Measurements from ENCODE around the gene TIAM1.

Gene TIAM1

DNA sequence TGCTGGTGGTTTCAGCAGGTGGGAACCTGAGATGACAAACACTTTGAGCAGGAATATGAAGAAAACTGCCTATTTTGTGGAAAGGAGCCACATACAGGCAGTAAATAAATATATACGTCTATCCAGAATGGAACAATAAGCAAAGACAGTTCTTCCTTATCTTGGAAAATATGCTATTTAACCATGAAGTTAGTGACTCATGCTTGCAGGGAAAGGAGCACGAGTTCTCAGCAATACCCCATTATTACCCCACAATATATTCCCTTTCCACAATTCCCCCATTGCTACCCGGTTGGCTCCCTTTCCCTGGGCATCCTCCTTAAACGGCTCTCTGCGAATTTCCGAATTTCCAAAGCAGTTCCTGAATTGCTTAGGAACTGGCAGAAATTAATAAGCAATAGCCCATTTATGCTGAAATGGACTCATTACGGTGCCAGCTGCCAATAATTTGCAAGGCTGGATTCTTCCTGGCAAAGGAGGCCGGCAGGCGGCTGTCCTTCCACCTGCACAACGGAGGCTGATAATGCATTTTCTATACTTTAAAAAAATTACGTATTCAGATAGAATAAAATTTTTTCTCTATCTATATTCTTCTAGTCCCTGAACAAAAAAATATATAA is 65.4 kb downstream of the TIAM1 start:
- H3K36me3 ChIP-seq (ENCODE audit: insufficient read depth, low read length): no peaks in the 10 kb centered on the region
- H3K4me1 ChIP-seq (ENCODE audit: insufficient read depth, low read length): peaks cover 13% of the 10 kb centered on the region
- H3K9ac ChIP-seq (ENCODE audit: low read depth, low read length): no peak overlapping the region
- H3K9me3 ChIP-seq (ENCODE audit: control insufficient read depth, insufficient read depth, low read length): no peaks in the 10 kb centered on the region

GRCh38 chr21:31276663-31277062 is 67.4 kb downstream of the TIAM1 start:
- peaks cover 13% of the 10 kb centered on the region for H3K4me1 ChIP-seq (ENCODE audit: insufficient read depth, low read length)
- no peaks in the 10 kb centered on the region for H3K36me3 ChIP-seq (ENCODE audit: insufficient read depth, low read length)
- H3K9ac ChIP-seq (ENCODE audit: low read depth, low read length): no peak overlapping the region
- no peaks in the 10 kb centered on the region for H3K9me3 ChIP-seq (ENCODE audit: control insufficient read depth, insufficient read depth, low read length)

DNA sequence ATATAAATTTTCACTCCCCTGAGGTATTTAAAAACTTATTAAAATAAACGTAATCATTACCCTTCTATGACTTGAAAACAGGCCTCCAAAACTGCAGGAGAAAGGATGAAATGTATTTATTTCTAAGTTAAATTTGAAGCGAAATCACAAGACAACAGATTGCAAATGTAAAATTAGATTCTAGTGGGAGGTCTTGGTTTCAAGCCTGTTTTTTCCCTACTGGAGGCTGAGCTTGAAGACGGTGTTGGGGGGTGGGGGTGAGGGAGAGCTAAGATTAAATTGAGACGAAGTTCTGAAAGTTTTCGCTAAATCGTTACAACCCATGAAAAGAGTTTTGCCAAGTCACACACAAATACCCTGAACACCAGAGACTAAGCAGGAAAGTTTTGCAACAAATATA is 68.2 kb downstream of the TIAM1 start:
- H3K9ac ChIP-seq (ENCODE audit: low read depth, low read length): no peak overlapping the region
- no peaks in the 10 kb centered on the region for H3K36me3 ChIP-seq (ENCODE audit: insufficient read depth, low read length)
- H3K9me3 ChIP-seq (ENCODE audit: control insufficient read depth, insufficient read depth, low read length): no peaks in the 10 kb centered on the region
- H3K4me1 ChIP-seq (ENCODE audit: insufficient read depth, low read length): peaks cover 13% of the 10 kb centered on the region

DNA sequence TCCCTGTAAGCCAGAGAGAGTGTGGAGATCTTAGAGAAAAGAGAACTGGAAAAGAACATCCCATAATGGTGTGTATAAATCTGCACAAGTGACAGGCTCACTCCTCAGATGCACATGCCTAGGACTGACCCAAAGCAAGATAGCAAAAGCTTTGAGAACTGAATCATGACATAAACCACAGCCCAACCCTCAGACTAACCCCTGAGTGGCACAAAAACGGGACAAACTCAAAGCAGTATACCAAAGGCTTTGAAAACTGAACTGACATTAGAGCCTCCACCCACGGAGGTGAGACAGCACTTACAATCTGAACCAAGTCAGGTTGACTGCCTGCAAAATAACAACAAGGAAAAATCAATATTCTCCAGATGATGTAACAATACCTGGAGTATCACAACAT is 70.8 kb downstream of the TIAM1 start:
- H3K9ac ChIP-seq (ENCODE audit: low read depth, low read length): no peak overlapping the region

DNA sequence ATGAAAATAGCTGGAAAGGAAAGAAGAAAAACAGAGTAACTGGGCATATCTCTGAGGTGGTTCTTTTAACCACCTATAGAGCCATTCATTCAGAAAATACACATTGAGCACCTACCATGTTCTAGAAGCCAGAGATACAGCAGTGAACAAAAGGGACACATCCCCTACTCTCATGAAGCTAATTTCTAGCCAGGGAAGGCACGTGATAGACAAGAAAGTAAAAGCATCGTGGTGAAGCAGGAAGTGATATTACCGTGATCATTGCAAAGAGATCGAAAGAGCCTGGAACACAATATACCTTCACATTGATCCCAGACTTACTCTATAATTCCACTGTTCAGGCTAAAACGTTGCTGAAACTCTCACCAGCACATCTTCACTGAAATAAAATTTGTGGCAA is 76.0 kb downstream of the TIAM1 start:
- no peak overlapping the region for H3K9ac ChIP-seq (ENCODE audit: low read depth, low read length)
- H3K4me1 ChIP-seq (ENCODE audit: insufficient read depth, low read length): no peaks in the 10 kb centered on the region
- H3K36me3 ChIP-seq (ENCODE audit: insufficient read depth, low read length): no peaks in the 10 kb centered on the region
- H3K9me3 ChIP-seq (ENCODE audit: control insufficient read depth, insufficient read depth, low read length): no peaks in the 10 kb centered on the region

More for the DNA sequence above, 70.8 kb downstream of the TIAM1 start:
- Histone ChIP-seq H3K4me1 (ENCODE audit: insufficient read depth, low read length) (peaks cover 9% of the 10 kb centered on the region; the same call in 1 of the 2 replicates), H3K36me3 (ENCODE audit: insufficient read depth, low read length) (no peaks in the 10 kb centered on the region), H3K9me3 (ENCODE audit: control insufficient read depth, insufficient read depth, low read length) (no peaks in the 10 kb centered on the region)

GRCh38 chr21:31267644-31268043 is 76.4 kb downstream of the TIAM1 start:
- Histone ChIP-seq H3K4me1 (ENCODE audit: insufficient read depth, low read length) (no peaks in the 10 kb centered on the region), H3K36me3 (ENCODE audit: insufficient read depth, low read length) (no peaks in the 10 kb centered on the region), H3K9me3 (ENCODE audit: control insufficient read depth, insufficient read depth, low read length) (no peaks in the 10 kb centered on the region), H3K9ac (ENCODE audit: low read depth, low read length) (no peak overlapping the region)

GRCh38 chr21:31266241-31266640 is 77.8 kb downstream of the TIAM1 start:
- Histone ChIP-seq H3K9ac (ENCODE audit: low read depth, low read length) (no peak overlapping the region), H3K9me3 (ENCODE audit: control insufficient read depth, insufficient read depth, low read length) (no peaks in the 10 kb centered on the region), H3K36me3 (ENCODE audit: insufficient read depth, low read length) (no peaks in the 10 kb centered on the region), H3K4me1 (ENCODE audit: insufficient read depth, low read length) (no peaks in the 10 kb centered on the region)

- Histone ChIP-seq H3K9ac (ENCODE audit: low read depth, low read length) (no peak overlapping the region), H3K9me3 (ENCODE audit: control insufficient read depth, insufficient read depth, low read length) (no peaks in the 10 kb centered on the region), H3K4me1 (ENCODE audit: insufficient read depth, low read length) (no peaks in the 10 kb centered on the region), H3K36me3 (ENCODE audit: insufficient read depth, low read length) (no peaks in the 10 kb centered on the region)
Measured at GRCh38 chr21:31265366-31266013, 78.6 kb downstream of the TIAM1 start.

DNA sequence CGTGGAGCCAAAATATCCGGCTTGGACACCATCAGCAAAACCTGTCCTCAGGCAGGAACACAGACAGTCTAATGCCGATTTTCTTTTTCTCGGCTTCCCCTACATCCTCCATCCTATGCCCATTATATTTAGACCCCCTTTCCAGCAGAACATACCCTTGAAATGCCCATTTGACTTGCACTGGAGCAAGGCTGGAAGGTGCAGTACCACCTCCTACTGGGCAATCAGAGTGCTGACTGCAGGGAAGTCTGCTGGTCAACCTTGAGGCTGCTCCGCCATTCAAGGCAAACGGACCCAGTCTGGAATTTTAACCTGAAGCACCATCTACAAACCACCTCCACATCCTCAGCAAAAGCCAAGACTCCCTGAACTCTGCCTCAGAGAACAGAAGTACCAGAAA is 79.5 kb downstream of the TIAM1 start:
- H3K9me3 ChIP-seq (ENCODE audit: control insufficient read depth, insufficient read depth, low read length): no peaks in the 10 kb centered on the region
- H3K4me1 ChIP-seq (ENCODE audit: insufficient read depth, low read length): no peaks in the 10 kb centered on the region
- H3K9ac ChIP-seq (ENCODE audit: low read depth, low read length): no peak overlapping the region
- H3K36me3 ChIP-seq (ENCODE audit: insufficient read depth, low read length): no peaks in the 10 kb centered on the region

GRCh38 chr21:31262728-31263127 is 81.3 kb downstream of the TIAM1 start:
- Histone ChIP-seq H3K4me1 (ENCODE audit: insufficient read depth, low read length) (peaks cover 4% of the 10 kb centered on the region; the same call in 1 of the 2 replicates), H3K9me3 (ENCODE audit: control insufficient read depth, insufficient read depth, low read length) (no peaks in the 10 kb centered on the region), H3K9ac (ENCODE audit: low read depth, low read length) (no peak overlapping the region), H3K36me3 (ENCODE audit: insufficient read depth, low read length) (no peaks in the 10 kb centered on the region)

GRCh38 chr21:31261759-31262158 is 82.3 kb downstream of the TIAM1 start:
- no peaks in the 10 kb centered on the region for H3K9me3 ChIP-seq (ENCODE audit: control insufficient read depth, insufficient read depth, low read length)
- no peak overlapping the region for H3K9ac ChIP-seq (ENCODE audit: low read depth, low read length)
- peaks cover 5% of the 10 kb centered on the region; the same call in 1 of the 2 replicates for H3K4me1 ChIP-seq (ENCODE audit: insufficient read depth, low read length)
- no peaks in the 10 kb centered on the region for H3K36me3 ChIP-seq (ENCODE audit: insufficient read depth, low read length)

GRCh38 chr21:31260790-31261189 is 83.3 kb downstream of the TIAM1 start:
- Histone ChIP-seq H3K9ac (ENCODE audit: low read depth, low read length) (no peak overlapping the region), H3K36me3 (ENCODE audit: insufficient read depth, low read length) (no peaks in the 10 kb centered on the region), H3K4me1 (ENCODE audit: insufficient read depth, low read length) (peaks cover 12% of the 10 kb centered on the region), H3K9me3 (ENCODE audit: control insufficient read depth, insufficient read depth, low read length) (no peaks in the 10 kb centered on the region)

GRCh38 chr21:31258073-31258472 is 86.0 kb downstream of the TIAM1 start:
- H3K9me3 ChIP-seq (ENCODE audit: control insufficient read depth, insufficient read depth, low read length): no peaks in the 10 kb centered on the region
- H3K36me3 ChIP-seq (ENCODE audit: insufficient read depth, low read length): no peaks in the 10 kb centered on the region
- H3K4me1 ChIP-seq (ENCODE audit: insufficient read depth, low read length): peaks cover 19% of the 10 kb centered on the region
- H3K9ac ChIP-seq (ENCODE audit: low read depth, low read length): no peak overlapping the region

DNA sequence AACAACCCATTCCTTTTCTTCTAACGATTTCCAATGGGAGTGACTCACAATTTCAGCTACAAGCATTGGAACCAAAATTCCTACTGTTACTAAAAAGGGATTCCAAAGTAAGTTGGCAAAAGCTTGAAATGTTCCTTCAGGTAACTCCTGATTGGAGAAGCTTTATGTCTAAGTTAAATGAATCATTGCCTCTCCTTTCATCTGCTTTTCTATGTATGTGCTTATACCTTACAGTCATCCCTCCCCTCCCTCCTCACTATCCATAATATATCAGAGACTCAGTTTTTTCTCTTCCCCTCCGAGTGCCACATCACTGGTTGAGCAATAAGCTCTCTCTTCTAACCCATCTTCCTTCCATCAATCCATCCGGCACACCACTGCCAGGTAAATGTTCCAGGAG is 86.8 kb downstream of the TIAM1 start:
- H3K4me1 ChIP-seq (ENCODE audit: insufficient read depth, low read length): peaks cover 22% of the 10 kb centered on the region
- H3K36me3 ChIP-seq (ENCODE audit: insufficient read depth, low read length): no peaks in the 10 kb centered on the region
- H3K9me3 ChIP-seq (ENCODE audit: control insufficient read depth, insufficient read depth, low read length): no peaks in the 10 kb centered on the region
- H3K9ac ChIP-seq (ENCODE audit: low read depth, low read length): no peak overlapping the region

DNA sequence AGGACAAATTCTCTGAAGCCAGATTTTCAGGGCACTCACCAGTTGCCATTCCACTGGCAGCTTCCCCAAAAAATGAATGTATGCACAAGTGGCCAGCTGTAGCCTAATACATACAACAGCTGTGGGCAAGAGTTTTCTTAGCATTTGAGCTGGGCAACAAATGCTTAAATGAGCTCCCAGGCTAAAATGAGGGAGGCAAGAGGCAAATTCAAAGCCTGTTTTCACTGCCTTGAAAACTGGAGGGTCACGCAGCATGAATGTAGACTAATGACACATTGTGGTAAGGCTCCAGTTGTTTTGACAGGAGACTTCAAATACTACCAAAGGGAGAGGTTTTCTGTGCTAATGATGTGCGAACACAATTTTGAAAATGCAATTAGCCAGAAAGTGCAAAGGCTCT is 88.2 kb downstream of the TIAM1 start:
- Histone ChIP-seq H3K9ac (ENCODE audit: low read depth, low read length) (no peak overlapping the region), H3K36me3 (ENCODE audit: insufficient read depth, low read length) (no peaks in the 10 kb centered on the region), H3K9me3 (ENCODE audit: control insufficient read depth, insufficient read depth, low read length) (no peaks in the 10 kb centered on the region), H3K4me1 (ENCODE audit: insufficient read depth, low read length) (peaks cover 22% of the 10 kb centered on the region)
